NCI-H2107 treated with DMSO at 0.1 percent for 48 hours (cell line): Measurements from ENCODE around the gene SORCS2.

Experiments
- DNase-seq: peaks from one replicate; lab custom pipeline; 2025; ENCODE audit not compliant: unreplicated experiment; lab: John Stamatoyannopoulos, UW

The SORCS2 gene

DNA sequence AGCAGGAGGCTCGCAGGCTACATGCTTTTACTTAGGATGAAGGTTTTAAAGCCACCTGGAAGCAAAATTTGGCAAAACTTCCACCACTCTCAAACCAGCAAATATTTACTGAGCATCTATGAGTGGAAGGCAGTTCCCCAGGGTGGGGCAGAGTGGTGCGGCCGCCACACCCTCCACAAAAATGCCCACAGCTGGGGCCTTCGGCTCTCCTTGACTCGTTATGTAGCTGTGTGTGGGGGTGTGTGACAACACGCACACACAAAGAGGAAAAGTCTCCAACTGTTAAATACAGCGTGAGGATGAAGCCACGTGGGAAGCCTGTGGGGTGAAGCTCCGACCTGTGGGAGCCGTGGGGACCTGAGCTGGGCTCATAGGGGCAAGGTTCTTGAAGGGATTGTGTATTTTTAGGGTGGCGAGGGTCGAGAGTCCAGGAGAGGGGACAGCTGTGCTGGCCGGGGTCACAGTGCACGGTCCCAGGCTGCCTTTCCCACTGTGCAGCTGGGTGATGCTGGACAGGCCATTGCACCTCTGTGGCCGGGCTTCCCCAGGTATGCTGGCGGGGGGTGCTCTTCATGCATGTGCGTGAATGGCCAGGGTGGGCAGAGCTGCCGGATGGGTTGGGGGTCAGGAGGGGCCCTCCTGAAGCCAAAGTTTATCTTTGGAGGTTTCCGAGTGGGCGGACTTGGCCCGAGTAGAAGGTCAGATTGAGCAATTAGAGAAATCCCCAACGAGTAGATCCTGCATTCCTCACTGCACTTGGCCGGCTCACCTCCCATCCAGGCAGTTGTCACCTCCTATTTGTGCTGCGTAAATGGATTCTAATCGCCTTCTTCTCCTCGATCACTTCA, 25.4 kb downstream of the SORCS2 start:
- DNase-seq: no peak

DNA sequence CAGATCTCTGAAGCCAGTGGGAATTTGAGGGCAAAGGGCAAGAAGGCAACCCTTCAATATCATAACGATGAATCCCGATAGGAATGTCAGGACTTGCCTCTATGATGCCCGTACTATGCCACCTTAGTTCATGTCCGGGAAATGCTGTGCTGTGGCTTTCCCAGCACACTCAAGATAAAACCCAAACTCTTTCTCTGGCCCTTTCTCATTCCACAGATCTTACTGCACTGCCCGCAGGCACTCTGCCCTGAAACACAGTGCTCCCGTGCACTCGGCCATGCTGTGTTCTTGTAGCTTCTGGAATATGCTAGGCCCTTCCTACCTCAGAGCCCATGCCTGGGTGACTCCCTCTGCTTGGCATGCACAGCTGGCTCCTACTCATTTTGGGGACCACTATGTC, 26.3 kb downstream of the SORCS2 start:
- no peak for DNase-seq

GRCh38 chr4:7222521-7222920, 30.2 kb downstream of the SORCS2 start:
- no peak for DNase-seq

DNA sequence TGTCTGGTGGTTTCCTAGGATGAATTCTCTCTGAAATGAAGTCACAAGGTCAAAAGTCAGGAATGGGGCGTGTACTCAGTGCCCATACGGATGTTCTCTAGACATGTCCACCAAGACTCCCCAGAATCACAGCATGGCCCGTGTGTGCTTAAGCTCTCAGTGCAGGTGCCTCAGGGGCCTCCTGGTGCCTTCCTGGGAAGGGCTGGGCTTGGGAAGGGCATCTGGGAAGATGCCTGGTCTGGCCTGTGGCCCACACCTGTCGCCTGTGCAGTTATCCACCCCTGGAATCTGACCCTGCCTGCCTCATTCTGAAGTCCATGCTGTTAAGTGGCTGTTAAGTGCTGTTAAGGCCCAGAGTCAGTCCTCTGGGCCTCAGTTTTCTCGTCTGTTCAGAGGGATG, 31.2 kb downstream of the SORCS2 start:
- DNase-seq: no peak

DNA sequence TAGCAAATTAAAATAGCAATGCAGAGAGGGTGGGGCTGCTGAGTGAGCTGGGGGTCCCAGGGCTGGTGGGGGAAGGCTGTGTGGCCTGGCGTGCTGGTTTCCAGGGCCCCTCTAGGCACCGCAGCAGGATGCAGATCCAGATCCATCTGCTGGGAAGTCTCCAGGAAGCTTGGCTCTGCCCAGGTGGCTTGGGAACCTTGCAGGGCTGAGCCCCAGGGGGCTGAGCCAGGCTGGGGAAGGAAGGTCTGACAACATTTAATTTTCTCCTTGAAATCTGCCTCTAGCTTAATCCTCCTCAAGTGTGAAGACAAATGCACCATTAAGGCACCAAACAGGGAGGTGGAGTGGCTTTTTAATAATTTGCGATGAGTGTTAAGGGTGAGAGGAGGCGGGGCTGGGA, 31.7 kb downstream of the SORCS2 start:
- DNase-seq: no peak

GRCh38 chr4:7224878-7225533, 32.7 kb downstream of the SORCS2 start:
- no peak for DNase-seq

DNA sequence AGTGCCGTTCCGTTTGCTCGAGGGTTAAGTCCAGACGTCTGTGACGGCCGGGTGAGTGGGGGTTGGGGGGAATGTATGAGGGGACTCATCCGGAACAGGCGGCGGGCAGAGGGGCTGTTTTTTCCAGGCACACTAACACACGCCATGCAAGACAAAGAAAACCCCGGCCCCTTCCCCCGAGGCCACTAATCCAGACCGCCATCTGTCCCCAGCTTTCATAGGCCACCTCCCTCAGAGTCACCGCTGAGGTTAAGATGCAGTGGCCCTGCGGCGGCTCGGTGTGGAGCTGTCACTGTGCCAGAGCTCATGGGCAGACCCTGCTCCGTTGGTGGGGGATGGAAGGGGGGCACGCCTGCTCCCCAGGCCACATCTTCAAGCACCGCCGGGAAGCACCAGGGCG, 34.1 kb downstream of the SORCS2 start:
- no peak for DNase-seq

GRCh38 chr4:7227008-7227407, 34.7 kb downstream of the SORCS2 start:
- peak; percentile 48 for DNase-seq

GRCh38 chr4:7228734-7229133, 36.4 kb downstream of the SORCS2 start:
- no peak for DNase-seq

DNA sequence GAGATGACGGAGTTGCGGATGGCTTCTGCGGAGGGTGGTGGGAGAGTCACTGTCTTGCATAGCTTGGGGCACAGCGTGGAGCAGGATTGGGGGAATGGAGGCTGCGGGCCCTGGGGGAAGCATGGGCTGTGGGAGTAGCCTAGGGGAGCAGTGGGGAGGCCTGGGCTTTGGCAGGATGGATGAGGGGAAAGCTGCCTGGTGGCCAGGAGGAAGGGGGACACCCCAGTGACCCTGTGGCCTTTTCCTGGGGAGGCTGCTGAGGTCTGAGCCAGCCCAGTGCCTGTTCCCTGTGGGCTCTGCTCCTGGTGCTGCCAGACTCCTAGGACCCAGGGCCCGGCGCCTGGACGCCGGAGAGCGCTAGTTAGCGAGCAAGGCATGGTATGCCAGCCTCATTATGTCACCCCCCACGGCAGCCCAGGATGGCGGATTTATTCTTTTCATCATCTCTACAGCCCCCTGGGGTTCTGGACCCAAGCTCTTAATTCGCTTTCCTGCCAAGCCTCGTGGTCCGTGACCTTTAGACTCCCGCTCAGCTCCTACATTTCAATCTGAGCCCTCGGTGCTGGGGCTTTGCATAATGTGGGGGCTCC, 39.8 kb downstream of the SORCS2 start:
- DNase-seq: no peak

DNA sequence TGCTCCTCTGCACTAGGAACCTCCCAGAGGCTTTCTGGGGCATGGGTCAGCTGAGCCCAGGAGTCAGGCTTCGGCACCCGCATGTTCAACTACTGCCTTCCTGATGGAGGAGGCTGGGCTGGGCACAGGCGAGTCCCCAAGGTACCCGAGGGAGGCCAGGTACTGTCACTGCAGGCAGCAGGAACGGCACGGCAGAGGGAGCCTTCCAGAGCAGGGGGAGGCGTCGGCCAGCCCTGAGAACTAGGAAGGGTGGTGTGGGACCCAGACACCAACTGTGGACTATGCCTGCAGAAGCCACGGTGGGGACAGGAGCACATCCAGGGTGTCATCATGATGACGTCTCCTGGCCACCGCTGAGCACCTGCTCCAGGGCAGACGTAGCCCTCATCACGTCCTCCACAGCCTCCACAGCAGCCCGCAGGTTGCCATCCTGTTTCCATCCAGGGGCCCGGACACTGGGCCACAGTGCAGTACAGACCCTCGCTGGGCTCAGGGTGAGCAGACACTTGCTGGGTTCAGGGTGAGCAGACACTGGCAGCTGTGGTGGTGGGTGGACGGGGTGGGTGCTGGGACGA, 40.8 kb downstream of the SORCS2 start:
- no peak for DNase-seq

GRCh38 chr4:7233601-7234000, 41.3 kb downstream of the SORCS2 start:
- no peak for DNase-seq

- no peak for DNase-seq
Measured at GRCh38 chr4:7234355-7235029, 42.2 kb downstream of the SORCS2 start.

DNA sequence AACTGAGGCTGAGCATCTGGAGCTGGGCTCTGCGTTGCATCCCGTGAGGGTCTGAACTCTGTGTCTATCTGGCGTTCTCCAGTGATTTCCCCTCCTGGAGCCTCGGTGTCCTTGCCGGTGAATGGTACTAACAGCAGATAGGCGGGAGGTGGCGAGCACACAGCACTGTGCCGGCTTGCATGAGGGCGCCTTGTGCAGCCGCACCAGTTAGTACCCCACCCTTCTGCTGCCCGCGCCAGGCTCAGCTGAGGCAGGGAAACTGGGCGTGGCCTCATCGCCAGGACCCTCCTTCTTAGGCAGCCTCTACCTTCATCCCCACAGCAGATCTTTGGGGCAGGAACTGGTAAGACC, 42.7 kb downstream of the SORCS2 start:
- no peak for DNase-seq

GRCh38 chr4:7236847-7237246, 44.5 kb downstream of the SORCS2 start:
- no peak for DNase-seq

DNA sequence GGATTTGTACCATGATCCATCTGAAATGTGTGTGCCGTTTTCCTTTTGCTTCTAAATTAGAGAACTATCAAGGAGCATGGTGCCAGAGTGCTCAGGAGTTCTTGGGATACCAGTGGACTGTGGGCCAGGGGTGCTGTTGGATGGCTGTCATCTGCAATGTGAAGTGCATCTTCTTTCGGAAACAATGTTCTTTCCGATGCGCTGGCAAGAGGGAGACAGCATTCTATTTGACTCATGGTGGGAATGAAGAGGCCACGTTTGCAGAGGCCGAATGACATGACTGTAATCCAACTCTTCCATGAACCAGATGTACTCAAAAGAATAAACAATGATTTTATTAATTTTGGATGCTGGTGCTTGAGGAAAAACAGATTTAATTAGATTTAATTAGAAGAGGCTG, 45.5 kb downstream of the SORCS2 start:
- DNase-seq: no peak

GRCh38 chr4:7238300-7238960, 46.1 kb downstream of the SORCS2 start:
- no peak for DNase-seq

- DNase-seq: no peak
Measured at GRCh38 chr4:7239101-7239820, 46.9 kb downstream of the SORCS2 start.

DNA sequence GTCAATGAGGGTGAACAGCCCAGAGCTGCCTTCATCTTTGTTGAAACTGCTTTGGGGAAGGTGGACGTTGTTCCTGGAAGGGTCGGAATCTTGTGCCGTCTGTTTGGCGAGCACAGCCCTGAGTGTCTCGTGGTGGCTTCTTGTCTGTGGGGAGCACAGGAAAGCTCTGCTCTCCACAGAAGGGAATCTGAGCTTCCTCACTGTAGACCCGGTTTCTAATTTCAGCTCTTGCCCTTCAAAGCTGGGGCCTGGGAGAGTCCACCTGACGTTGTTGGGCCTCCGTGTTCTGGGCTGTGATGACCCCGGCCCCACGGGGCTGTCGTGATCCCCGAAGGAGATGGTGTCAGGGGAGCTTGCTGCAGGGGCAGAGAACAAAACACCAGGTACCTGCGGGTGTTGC, 47.5 kb downstream of the SORCS2 start:
- DNase-seq: peak; percentile 13

GRCh38 chr4:7240306-7240705, 48.0 kb downstream of the SORCS2 start:
- no peak for DNase-seq
